Measurements from ENCODE around the gene KCND2.
"Not testable (repeated sequence)": the region's sequence is repeated elsewhere in the genome, so short reads cannot be mapped to it uniquely, and the experiment has no call there.

KCND2 gene

GRCh38 chr7:120587243-120587642 is 314.3 kb downstream of the KCND2 start:
- no peak for DNase-seq (ENCODE audit: low spot score)

GRCh38 chr7:120588416-120588815 is 315.4 kb downstream of the KCND2 start:
- peak; percentile 19 for DNase-seq (ENCODE audit: low spot score)

GRCh38 chr7:120588862-120589261 is 315.9 kb downstream of the KCND2 start:
- DNase-seq (ENCODE audit: low spot score), result no peak

- no peak for DNase-seq (ENCODE audit: low spot score)
Observed at GRCh38 chr7:120600607-120601006, 327.6 kb downstream of the KCND2 start.

- no peak for DNase-seq (ENCODE audit: low spot score)
Observed at GRCh38 chr7:120603366-120603765, 330.4 kb downstream of the KCND2 start.

GRCh38 chr7:120609136-120609753 is 336.3 kb downstream of the KCND2 start:
- DNase-seq (ENCODE audit: low spot score), result peak; percentile 12

GRCh38 chr7:120611975-120612374 is 339.0 kb downstream of the KCND2 start:
- DNase-seq (ENCODE audit: low spot score), result no peak

GRCh38 chr7:120615703-120616102 is 342.7 kb downstream of the KCND2 start:
- no peak for DNase-seq (ENCODE audit: low spot score)

GRCh38 chr7:120617275-120617674 is 344.3 kb downstream of the KCND2 start:
- no peak for DNase-seq (ENCODE audit: low spot score)

- DNase-seq (ENCODE audit: low spot score), result no peak
Observed at GRCh38 chr7:120628251-120628650, 355.3 kb downstream of the KCND2 start.

- no peak for DNase-seq (ENCODE audit: low spot score)
Observed at GRCh38 chr7:120639884-120640283, 366.9 kb downstream of the KCND2 start.

GRCh38 chr7:120645966-120646365 is 373.0 kb downstream of the KCND2 start:
- DNase-seq (ENCODE audit: low spot score), result peak; percentile 40

- no peak for DNase-seq (ENCODE audit: low spot score)
Observed at GRCh38 chr7:120654241-120654640, 381.3 kb downstream of the KCND2 start.

GRCh38 chr7:120658516-120658915 is 385.5 kb downstream of the KCND2 start:
- DNase-seq (ENCODE audit: low spot score), result no peak

- DNase-seq (ENCODE audit: low spot score), result no peak
Observed at GRCh38 chr7:120662291-120662690, 389.3 kb downstream of the KCND2 start.

- DNase-seq (ENCODE audit: low spot score), result no peak
Observed at GRCh38 chr7:120665068-120665467, 392.1 kb downstream of the KCND2 start.

- DNase-seq (ENCODE audit: low spot score), result no peak
Observed at GRCh38 chr7:120675076-120675475, 402.1 kb downstream of the KCND2 start.

GRCh38 chr7:120677535-120677934 is 404.6 kb downstream of the KCND2 start:
- no peak for DNase-seq (ENCODE audit: low spot score)

GRCh38 chr7:120680985-120681384 is 408.0 kb downstream of the KCND2 start:
- no peak for DNase-seq (ENCODE audit: low spot score)

GRCh38 chr7:120684463-120684862 is 411.5 kb downstream of the KCND2 start:
- no peak for DNase-seq (ENCODE audit: low spot score)

- DNase-seq (ENCODE audit: low spot score), result no peak
Observed at GRCh38 chr7:120691915-120692314, 418.9 kb downstream of the KCND2 start.

GRCh38 chr7:120695848-120696247 is 422.9 kb downstream of the KCND2 start:
- DNase-seq (ENCODE audit: low spot score), result no peak

GRCh38 chr7:120700796-120701195 is 427.8 kb downstream of the KCND2 start:
- no peak for DNase-seq (ENCODE audit: low spot score)

- DNase-seq (ENCODE audit: low spot score), result not testable (repeated sequence)
Observed at GRCh38 chr7:120702408-120702807, 429.4 kb downstream of the KCND2 start.

Measured in Ammon's horn (tissue), 1 donor.